ENCODE measurements around the gene UNKL.
"Not testable (repeated sequence)": the region's sequence is repeated elsewhere in the genome, so short reads cannot be mapped to it uniquely, and the experiment has no call there.

The UNKL gene

DNA sequence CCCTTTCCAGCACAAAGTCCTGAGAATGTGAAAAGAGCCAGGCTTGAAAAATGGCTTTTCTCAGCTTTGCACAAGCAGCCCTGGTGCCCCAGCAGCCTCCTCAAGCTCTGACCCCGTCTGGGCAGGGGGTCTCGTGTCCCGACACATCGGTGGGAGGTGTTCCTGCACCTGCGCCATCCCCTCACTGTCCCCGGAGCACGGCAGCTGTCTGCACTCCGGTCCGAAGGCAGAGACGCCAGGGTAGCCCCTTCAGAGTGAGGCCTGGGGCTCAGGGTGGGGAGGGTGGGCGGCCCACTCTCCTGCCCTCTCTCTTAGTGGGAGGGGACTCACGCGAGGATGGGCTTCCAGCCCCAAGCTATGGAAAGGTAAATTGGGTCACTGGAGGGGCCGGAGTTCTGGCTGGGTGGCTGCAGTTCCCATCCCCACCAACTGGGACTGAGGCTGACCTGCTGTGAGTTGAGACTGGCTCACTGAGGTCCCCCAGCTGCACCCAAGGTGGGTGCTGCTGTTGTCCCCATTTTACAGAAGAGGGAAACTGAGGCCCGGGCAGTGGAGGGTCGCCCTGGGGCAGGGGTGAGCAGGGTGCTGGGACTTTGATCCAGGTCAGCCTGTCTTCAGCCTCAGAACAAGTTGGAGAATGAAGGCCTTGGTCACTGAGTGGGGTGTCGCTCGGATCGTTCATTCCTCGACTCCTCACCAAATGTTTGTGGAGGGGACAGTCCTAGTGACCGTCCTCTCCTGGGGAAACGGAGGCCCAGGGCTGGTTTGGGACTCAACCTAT, 83.4 kb downstream of the UNKL start (continued):
- TF ChIP-seq ZNF560 (tag by site-specific recombination; IDR thresholded peaks at IDR 0.05; ENCODE audit: borderline replicate concordance) (no peak), ZNF548 (tag by site-specific recombination; IDR thresholded peaks at IDR 0.05) (no peak)

DNA sequence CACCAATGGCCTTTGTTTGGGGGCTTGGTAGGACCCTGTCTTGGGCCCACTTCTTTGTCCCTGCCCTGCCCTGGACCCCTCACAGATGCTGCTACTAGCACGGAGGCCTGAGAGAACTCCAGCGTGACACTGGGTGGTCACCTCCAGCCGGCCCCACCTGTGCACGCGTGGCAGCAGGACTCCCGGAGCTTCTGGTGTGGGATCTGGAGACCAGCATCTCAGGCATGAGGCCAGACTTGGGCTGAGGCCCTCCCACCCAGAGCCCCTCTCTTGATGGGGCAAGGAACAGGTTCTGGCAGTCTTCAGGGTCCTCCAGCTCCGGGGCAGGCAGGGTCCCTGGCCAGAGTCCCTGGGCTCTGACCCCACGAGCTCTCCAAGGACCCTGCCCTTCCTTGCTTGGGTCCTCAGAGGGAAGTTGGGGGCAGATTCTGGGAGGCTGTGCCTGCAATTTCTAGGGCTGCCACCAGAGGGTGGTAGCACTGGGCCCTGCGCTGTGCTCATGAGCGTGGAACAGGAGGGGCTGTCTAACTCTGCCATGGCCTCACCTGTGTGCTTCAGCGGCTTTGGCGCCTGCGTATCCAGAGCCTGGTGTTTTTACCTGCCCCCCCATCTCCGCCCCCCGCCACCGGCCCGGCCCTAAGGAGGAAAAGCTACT, 84.1 kb downstream of the UNKL start:
- TF ChIP-seq ZNF157 (tag by site-specific recombination; IDR thresholded peaks at IDR 0.05) (no peak), ZNF423 (tag by site-specific recombination; IDR thresholded peaks at IDR 0.05) (no peak)
- TF ChIP-seq, protein P1, sequence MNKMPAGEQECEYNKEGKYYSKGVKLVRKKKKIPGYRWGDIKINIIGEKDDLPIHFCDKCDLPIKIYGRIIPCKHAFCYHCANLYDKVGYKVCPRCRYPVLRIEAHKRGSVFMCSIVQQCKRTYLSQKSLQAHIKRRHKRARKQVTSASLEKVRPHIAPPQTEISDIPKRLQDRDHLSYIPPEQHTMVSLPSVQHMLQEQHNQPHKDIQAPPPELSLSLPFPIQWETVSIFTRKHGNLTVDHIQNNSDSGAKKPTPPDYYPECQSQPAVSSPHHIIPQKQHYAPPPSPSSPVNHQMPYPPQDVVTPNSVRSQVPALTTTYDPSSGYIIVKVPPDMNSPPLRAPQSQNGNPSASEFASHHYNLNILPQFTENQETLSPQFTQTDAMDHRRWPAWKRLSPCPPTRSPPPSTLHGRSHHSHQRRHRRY (tag by site-specific recombination; IDR thresholded peaks at IDR 0.05): no peak
- Histone ChIP-seq H3K4me1 (ENCODE audit: control insufficient read depth, insufficient read depth, low read length) (peaks cover 2% of the 10 kb centered on the region; the same call in 1 of the 2 replicates), H3K4me3 (ENCODE audit: low read depth, low read length) (no peak overlapping the region), H3K36me3 (ENCODE audit: control insufficient read depth in 2 of 2, insufficient read depth in 1 of 2, low read length in 2 of 2) (no peaks in the 10 kb centered on the region), H3K27ac (ENCODE audit: extremely low read depth, low read depth, low read length) (no peak overlapping the region), H3K9me3 (ENCODE audit: control insufficient read depth, insufficient read depth, low read depth, low read length) (no peaks in the 10 kb centered on the region)
- ChIA-PET POLR2A (no interaction called here), CTCF (interaction anchor here (0.7 to 1.3 kb wide), 4 partner anchors 16 to 259 kb away, joined by 3 to 4 read pairs (median 3); no protein-coding TSS in a partner anchor)

DNA sequence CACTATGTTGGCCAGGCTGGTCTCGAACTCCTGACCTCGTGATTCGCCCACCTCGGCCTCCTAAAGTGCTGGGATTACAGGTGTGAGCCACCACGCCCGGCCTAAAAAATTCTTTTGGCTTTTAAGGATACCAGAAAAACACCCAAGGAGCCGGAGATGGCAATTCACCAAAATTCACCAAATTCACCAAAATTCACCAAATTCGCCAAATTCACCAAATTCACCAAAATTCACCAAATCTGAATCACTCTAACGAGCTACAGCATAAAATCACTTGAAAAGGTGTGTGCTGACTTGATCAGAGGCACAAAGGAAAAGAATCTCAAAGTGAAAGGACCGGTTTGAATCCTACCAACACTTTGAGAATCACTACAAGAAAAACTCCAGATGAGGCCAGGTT, 85.5 kb downstream of the UNKL start:
- H3K4me1 ChIP-seq (ENCODE audit: control insufficient read depth, insufficient read depth, low read length); H3K36me3 ChIP-seq (ENCODE audit: control insufficient read depth in 2 of 2, insufficient read depth in 1 of 2, low read length in 2 of 2); POLR2A ChIA-PET; H3K4me3 ChIP-seq (ENCODE audit: low read depth, low read length); H3K27ac ChIP-seq (ENCODE audit: extremely low read depth, low read depth, low read length); H3K9me3 ChIP-seq (ENCODE audit: control insufficient read depth, insufficient read depth, low read depth, low read length): not testable (repeated sequence)
- CTCF ChIA-PET: interaction anchor here (0.6 to 0.7 kb wide), 2 partner anchors 56 to 915 kb away, joined by 3 to 5 read pairs; no protein-coding TSS in a partner anchor

DNA sequence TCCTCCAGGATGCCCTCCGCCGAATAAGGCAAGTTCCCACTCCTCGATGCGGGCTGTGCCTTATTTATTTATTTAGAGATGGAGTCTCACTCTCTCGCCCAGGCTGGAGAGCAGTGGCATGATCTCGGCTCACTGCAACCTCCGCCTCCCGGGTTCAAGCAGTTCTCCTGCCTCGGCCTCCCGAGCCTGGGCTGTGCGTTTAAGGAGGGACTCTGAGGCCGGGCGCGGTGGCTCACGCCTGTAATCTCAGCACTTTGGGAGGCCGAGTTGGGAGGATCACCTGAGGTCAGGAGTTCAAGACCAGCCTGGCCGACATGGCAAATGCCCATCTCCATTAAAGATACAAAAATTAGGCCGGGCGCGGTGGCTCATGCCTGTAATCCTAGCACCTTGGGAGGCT, 86.4 kb downstream of the UNKL start:
- H3K4me3 ChIP-seq (ENCODE audit: low read depth, low read length); CTCF ChIA-PET; H3K27ac ChIP-seq (ENCODE audit: extremely low read depth, low read depth, low read length); POLR2A ChIA-PET; H3K4me1 ChIP-seq (ENCODE audit: control insufficient read depth, insufficient read depth, low read length); H3K9me3 ChIP-seq (ENCODE audit: control insufficient read depth, insufficient read depth, low read depth, low read length): not testable (repeated sequence)
- H3K36me3 ChIP-seq (ENCODE audit: control insufficient read depth in 2 of 2, insufficient read depth in 1 of 2, low read length in 2 of 2): peaks cover 0 to 15% of the 10 kb centered on the region in 2 experiments; a peak in 1 of 3 replicates

DNA sequence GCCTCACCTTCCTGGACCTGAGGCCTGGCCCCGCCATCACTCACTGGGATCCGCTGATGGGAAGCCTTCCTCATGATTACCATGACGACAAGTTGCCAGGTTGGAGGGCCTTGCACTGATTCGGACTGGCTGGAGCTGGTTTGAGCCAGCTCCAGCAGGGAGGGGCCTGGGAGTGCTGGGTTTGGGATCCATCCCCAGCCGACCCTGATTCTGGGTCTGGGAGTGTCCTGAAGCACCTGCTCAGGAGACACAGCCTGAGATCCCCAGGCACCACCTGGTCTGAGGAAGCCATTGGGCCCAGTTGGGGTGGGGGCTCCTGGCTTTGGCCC, 86.9 kb downstream of the UNKL start:
- CTCF ChIA-PET: no interaction called here
- TF ChIP-seq ZNF211 (tag by site-specific recombination; IDR thresholded peaks at IDR 0.05; ENCODE audit: low read depth) (no peak), ZNF626 (tag by site-specific recombination; IDR thresholded peaks at IDR 0.05) (no peak), GFI1B (tag by site-specific recombination; IDR thresholded peaks at IDR 0.05) (no peak), ZNF184 (tag by site-specific recombination; IDR thresholded peaks at IDR 0.05) (no peak), KLF7 (tag by site-specific recombination; IDR thresholded peaks at IDR 0.05; ENCODE audit: borderline replicate concordance) (no peak), ZNF776 (tag by site-specific recombination; IDR thresholded peaks at IDR 0.05; ENCODE audit: borderline replicate concordance) (no peak)
- TF ChIP-seq, protein P2, sequence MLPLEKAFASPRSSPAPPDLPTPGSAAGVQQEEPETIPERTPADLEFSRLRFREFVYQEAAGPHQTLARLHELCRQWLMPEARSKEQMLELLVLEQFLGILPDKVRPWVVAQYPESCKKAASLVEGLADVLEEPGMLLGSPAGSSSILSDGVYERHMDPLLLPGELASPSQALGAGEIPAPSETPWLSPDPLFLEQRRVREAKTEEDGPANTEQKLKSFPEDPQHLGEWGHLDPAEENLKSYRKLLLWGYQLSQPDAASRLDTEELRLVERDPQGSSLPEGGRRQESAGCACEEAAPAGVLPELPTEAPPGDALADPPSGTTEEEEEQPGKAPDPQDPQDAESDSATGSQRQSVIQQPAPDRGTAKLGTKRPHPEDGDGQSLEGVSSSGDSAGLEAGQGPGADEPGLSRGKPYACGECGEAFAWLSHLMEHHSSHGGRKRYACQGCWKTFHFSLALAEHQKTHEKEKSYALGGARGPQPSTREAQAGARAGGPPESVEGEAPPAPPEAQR (tag by site-specific recombination; IDR thresholded peaks at IDR 0.05): no peak
- TF ChIP-seq, protein P3, sequence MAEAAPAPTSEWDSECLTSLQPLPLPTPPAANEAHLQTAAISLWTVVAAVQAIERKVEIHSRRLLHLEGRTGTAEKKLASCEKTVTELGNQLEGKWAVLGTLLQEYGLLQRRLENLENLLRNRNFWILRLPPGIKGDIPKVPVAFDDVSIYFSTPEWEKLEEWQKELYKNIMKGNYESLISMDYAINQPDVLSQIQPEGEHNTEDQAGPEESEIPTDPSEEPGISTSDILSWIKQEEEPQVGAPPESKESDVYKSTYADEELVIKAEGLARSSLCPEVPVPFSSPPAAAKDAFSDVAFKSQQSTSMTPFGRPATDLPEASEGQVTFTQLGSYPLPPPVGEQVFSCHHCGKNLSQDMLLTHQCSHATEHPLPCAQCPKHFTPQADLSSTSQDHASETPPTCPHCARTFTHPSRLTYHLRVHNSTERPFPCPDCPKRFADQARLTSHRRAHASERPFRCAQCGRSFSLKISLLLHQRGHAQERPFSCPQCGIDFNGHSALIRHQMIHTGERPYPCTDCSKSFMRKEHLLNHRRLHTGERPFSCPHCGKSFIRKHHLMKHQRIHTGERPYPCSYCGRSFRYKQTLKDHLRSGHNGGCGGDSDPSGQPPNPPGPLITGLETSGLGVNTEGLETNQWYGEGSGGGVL (tag by site-specific recombination; IDR thresholded peaks at IDR 0.05): no peak

More for the DNA sequence above, 86.9 kb downstream of the UNKL start:
- H3K9me3 ChIP-seq (ENCODE audit: control insufficient read depth, insufficient read depth, low read depth, low read length): no peaks in the 10 kb centered on the region
- H3K36me3 ChIP-seq (ENCODE audit: control insufficient read depth in 2 of 2, insufficient read depth in 1 of 2, low read length in 2 of 2): peaks cover 0 to 16% of the 10 kb centered on the region in 2 experiments; a peak in 2 of 3 replicates
- no peak overlapping the region for H3K4me3 ChIP-seq (ENCODE audit: low read depth, low read length)
- no peak overlapping the region for H3K27ac ChIP-seq (ENCODE audit: extremely low read depth, low read depth, low read length)
- no peaks in the 10 kb centered on the region for H3K4me1 ChIP-seq (ENCODE audit: control insufficient read depth, insufficient read depth, low read length)
- POLR2A ChIA-PET: interaction anchor here (1.7 kb wide), 1 partner anchor 11 kb away, joined by 4 read pairs; no protein-coding TSS in a partner anchor
